Measurements from ENCODE around the gene MLLT10. TPM values are rescaled to one million over a fixed set of nuclear protein-coding genes. Genes with fewer than 3 reads are reported as not detected.

MLLT10 gene
- total RNA-seq, 1 experiment from 2014 or later: 45.2 TPM

- H3K4me1 ChIP-seq (ENCODE audit: control insufficient read depth in 1 of 2, insufficient read depth in 2 of 2, low read length in 2 of 2): no peaks in the 10 kb centered on the region
- RAD21 ChIA-PET (ENCODE audit: low non-redundant PET in 1 of 2, low total read pairs in 2 of 2, uncharacterized antibody in 2 of 2, unreplicated experiment in 2 of 2): no interaction called here
These were observed 104.6 kb downstream of the MLLT10 start for GRCh38 chr10:21638681-21639080.

DNA sequence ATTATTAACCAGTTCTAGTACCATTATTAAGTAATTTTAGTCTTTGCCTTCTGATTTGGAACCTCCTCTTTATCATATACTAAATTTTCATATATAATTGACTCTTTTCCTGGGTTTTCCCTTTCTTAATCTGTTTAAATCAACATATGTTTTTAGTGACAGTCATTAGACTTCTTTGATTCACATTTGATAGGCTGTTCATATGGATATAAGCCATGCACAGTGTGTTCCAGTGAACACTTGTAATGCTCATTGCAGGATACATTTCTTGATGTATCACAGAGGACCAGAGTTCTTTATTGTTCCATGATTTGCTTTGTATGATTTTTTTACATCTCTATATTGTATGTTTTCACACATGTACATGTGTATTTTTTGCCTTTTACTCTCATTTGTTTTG is 114.0 kb downstream of the MLLT10 start:
- Histone ChIP-seq H2AFZ (ENCODE audit: low read depth, low read length, poor library complexity, severe bottlenecking) (no peak overlapping the region), H4K20me1 (ENCODE audit: insufficient read depth) (peaks cover 8% of the 10 kb centered on the region; the same call in 1 of the 2 replicates), H3K27me3 (ENCODE audit: insufficient read depth, low read length) (no peaks in the 10 kb centered on the region), H3K36me3 (ENCODE audit: control insufficient read depth in 1 of 2, insufficient read depth in 2 of 2, low read length in 2 of 2) (0 out of 4 replicates have a peak, but pooled peaks cover 0 to 4% of the 10 kb centered on the region in 2 experiments), H3K4me1 (ENCODE audit: control insufficient read depth in 1 of 2, insufficient read depth in 2 of 2, low read length in 2 of 2) (no peaks in the 10 kb centered on the region), H3K9me3 (ENCODE audit: control insufficient read depth in 1 of 2, insufficient read depth in 1 of 2, low read depth in 1 of 2, low read length in 2 of 2) (no peaks in the 10 kb centered on the region), H3K9me2 (ENCODE audit: insufficient read depth) (no peaks in the 10 kb centered on the region), H3K27ac (ENCODE audit: low read depth, low read length) (no peak overlapping the region), H3K4me3 (replicated peaks in 1 of 2; ENCODE audit: low read depth in 1 of 2, low read length in 2 of 2) (no peak overlapping the region), H3K79me2 (ENCODE audit: insufficient read depth, low read length) (peaks cover 83% of the 10 kb centered on the region), H3K9ac (ENCODE audit: low read length) (no peak overlapping the region), H3K4me2 (ENCODE audit: low read length) (no peak overlapping the region)
- no TSS peak for BruUV-seq (replicated peaks)
- ChIA-PET CTCF (no interaction called here), RAD21 (ENCODE audit: low non-redundant PET in 1 of 2, low total read pairs in 2 of 2, uncharacterized antibody in 2 of 2, unreplicated experiment in 2 of 2) (no interaction called here), POLR2A (no interaction called here)
- ATAC-seq: no peak
- intact Hi-C loops (cut with micrococcal nuclease): no loop called here
- no peak for DNase-seq (ENCODE audit: low read depth, low spot score)
- TF ChIP-seq EZH2 (IDR thresholded peaks at IDR 0.05) (no peak), YY1 (IDR thresholded peaks at IDR 0.05; ENCODE audit: extremely low read depth, insufficient replicate concordance, low read depth, low read length) (no peak), TCF7L2 (IDR thresholded peaks at IDR 0.05; ENCODE audit: borderline replicate concordance, extremely low read depth, insufficient read depth, insufficient read length) (no peak), SP1 (IDR thresholded peaks at IDR 0.05; ENCODE audit: low read depth) (no peak), POLR2AphosphoS5 (IDR thresholded peaks at IDR 0.05; ENCODE audit: low read depth, low read length) (no peak), FOSL1 (IDR thresholded peaks at IDR 0.05; ENCODE audit: low read depth) (no peak), ELF1 (IDR thresholded peaks at IDR 0.05; ENCODE audit: borderline replicate concordance, low read depth) (no peak), SIN3A (IDR thresholded peaks at IDR 0.05; ENCODE audit: low read depth) (no peak), CEBPB (IDR thresholded peaks at IDR 0.05; ENCODE audit: low read depth) (no peak), ZBTB33 (IDR thresholded peaks at IDR 0.05; ENCODE audit: extremely low read depth, insufficient replicate concordance, low read length) (no peak), JUND (IDR thresholded peaks at IDR 0.05) (no peak), ZFX (IDR thresholded peaks at IDR 0.05) (no peak), RAD21 (IDR thresholded peaks at IDR 0.05; ENCODE audit: low read depth) (no peak), REST (IDR thresholded peaks at IDR 0.05; ENCODE audit: low read depth) (no peak), MAX (IDR thresholded peaks at IDR 0.05) (no peak)

More at GRCh38 chr10:21638681-21639080, 104.6 kb downstream of the MLLT10 start:
- DNase-seq (ENCODE audit: low read depth, low spot score) (no peak), ATAC-seq (no peak)
- H3K4me2 ChIP-seq (ENCODE audit: low read length): no peak overlapping the region
- H3K9ac ChIP-seq (ENCODE audit: low read length): no peak overlapping the region
- POLR2A ChIA-PET: no interaction called here
- H3K27me3 ChIP-seq (ENCODE audit: insufficient read depth, low read length): no peaks in the 10 kb centered on the region
- H3K9me2 ChIP-seq (ENCODE audit: insufficient read depth): no peaks in the 10 kb centered on the region
- CTCF ChIA-PET: no interaction called here
- intact Hi-C loops (cut with micrococcal nuclease): no loop called here
- peaks cover 5% of the 10 kb centered on the region; the same call in 1 of the 2 replicates for H4K20me1 ChIP-seq (ENCODE audit: insufficient read depth)
- BruUV-seq (replicated peaks): no TSS peak
- TF ChIP-seq POLR2AphosphoS5 (IDR thresholded peaks at IDR 0.05; ENCODE audit: low read depth, low read length): no peak
- no peak for TF ChIP-seq EGR1 (IDR thresholded peaks at IDR 0.05; ENCODE audit: low read depth)
- no peak for TF ChIP-seq SP1 (IDR thresholded peaks at IDR 0.05; ENCODE audit: low read depth)
- H3K36me3 ChIP-seq (ENCODE audit: control insufficient read depth in 1 of 2, insufficient read depth in 2 of 2, low read length in 2 of 2): no peaks in the 10 kb centered on the region
- H3K27ac ChIP-seq (ENCODE audit: low read depth, low read length): no peak overlapping the region
- H3K9me3 ChIP-seq (ENCODE audit: control insufficient read depth in 1 of 2, insufficient read depth in 1 of 2, low read depth in 1 of 2, low read length in 2 of 2): no peaks in the 10 kb centered on the region
- H3K79me2 ChIP-seq (ENCODE audit: insufficient read depth, low read length): peaks cover 74% of the 10 kb centered on the region
- H2AFZ ChIP-seq (ENCODE audit: low read depth, low read length, poor library complexity, severe bottlenecking): no peak overlapping the region
- no peak overlapping the region for H3K4me3 ChIP-seq (replicated peaks in 1 of 2; ENCODE audit: low read depth in 1 of 2, low read length in 2 of 2)
